ENCODE measurements around the gene EML5. TPM values are rescaled to one million over a fixed set of nuclear protein-coding genes. Genes with fewer than 3 reads are reported as not detected.

The EML5 gene
- total and polyA plus RNA-seq, 2 experiments from 2014 or later, result 1.4 TPM; not detected in 1

DNA sequence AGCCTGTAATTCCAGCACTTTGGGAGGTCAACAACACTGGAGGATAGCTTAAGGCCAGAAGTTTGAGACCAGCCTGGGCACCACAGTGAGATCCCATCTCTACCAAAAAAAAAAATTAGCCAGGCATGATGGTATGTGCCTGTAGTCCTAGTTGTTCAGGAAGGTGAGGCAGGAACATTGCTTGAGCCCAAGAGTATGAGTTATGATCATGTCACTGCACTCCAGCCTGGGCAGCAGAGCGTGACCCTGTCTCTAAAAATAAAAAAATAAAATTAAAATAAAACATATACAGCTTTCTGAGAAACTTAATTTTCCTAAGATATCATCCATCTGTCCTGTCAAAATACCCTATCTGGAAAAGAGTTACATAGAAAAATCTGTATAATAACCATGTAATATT, 38.9 kb downstream of the EML5 start:
- 100% methylated on average over 1 of the region's 1 CpG for WGBS (ENCODE audit: low lambda C conversion rate, missing lambda C conversion rate)
- Histone ChIP-seq H3K27ac (no peak overlapping the region), H3K9me3 (ENCODE audit: low read depth) (no peaks in the 10 kb centered on the region), H4K20me1 (ENCODE audit: insufficient read depth, poor library complexity, severe bottlenecking) (no peaks in the 10 kb centered on the region), H3K4me3 (no peak overlapping the region), H3K9me2 (replicated peaks; ENCODE audit: insufficient read depth) (no peaks in the 10 kb centered on the region), H3K4me1 (ENCODE audit: insufficient read depth) (no peaks in the 10 kb centered on the region), H3K4me2 (no peak overlapping the region), H2AFZ (no peak overlapping the region), H3K27me3 (no peaks in the 10 kb centered on the region), H3K36me3 (replicated peaks; ENCODE audit: insufficient read depth, low read depth) (no peaks in the 10 kb centered on the region), H3K79me2 (no peaks in the 10 kb centered on the region)
- TF ChIP-seq, protein P1, sequence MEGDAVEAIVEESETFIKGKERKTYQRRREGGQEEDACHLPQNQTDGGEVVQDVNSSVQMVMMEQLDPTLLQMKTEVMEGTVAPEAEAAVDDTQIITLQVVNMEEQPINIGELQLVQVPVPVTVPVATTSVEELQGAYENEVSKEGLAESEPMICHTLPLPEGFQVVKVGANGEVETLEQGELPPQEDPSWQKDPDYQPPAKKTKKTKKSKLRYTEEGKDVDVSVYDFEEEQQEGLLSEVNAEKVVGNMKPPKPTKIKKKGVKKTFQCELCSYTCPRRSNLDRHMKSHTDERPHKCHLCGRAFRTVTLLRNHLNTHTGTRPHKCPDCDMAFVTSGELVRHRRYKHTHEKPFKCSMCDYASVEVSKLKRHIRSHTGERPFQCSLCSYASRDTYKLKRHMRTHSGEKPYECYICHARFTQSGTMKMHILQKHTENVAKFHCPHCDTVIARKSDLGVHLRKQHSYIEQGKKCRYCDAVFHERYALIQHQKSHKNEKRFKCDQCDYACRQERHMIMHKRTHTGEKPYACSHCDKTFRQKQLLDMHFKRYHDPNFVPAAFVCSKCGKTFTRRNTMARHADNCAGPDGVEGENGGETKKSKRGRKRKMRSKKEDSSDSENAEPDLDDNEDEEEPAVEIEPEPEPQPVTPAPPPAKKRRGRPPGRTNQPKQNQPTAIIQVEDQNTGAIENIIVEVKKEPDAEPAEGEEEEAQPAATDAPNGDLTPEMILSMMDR (IDR thresholded peaks at IDR 0.05; ENCODE audit: poor library complexity), result no peak
- no peak for TF ChIP-seq EZH2 (IDR thresholded peaks at IDR 0.05; ENCODE audit: borderline replicate concordance)
- TF ChIP-seq EZH2phosphoT487 (IDR thresholded peaks at IDR 0.05; ENCODE audit: low read depth, severe bottlenecking, unreplicated experiment), result no peak
- DNase-seq (ENCODE audit: low spot score), result no peak

DNA sequence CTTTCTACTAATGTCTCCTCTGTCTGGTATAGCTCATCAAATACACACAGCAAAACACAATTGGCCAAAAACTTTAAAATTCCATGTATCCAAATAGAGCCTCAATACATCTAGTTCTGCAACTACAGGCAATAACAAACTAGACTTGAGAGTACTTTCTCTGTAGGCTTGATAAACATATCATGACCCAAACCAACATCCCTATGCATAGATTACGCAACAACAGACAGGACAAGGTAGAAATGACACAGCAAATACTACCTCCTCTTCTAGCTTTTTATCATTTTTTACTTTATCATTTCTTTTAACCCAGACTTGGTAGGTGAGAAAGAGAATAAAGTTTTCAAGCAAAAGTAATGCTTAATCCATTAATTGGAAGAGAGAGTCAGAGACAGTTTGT, 41.8 kb downstream of the EML5 start:
- TF ChIP-seq, protein P1 (IDR thresholded peaks at IDR 0.05; ENCODE audit: poor library complexity), result no peak
- TF ChIP-seq EZH2phosphoT487 (IDR thresholded peaks at IDR 0.05; ENCODE audit: low read depth, severe bottlenecking, unreplicated experiment), result no peak
- TF ChIP-seq EZH2 (IDR thresholded peaks at IDR 0.05; ENCODE audit: borderline replicate concordance), result no peak
- Histone ChIP-seq H3K27ac (no peak overlapping the region), H3K79me2 (no peaks in the 10 kb centered on the region), H2AFZ (no peak overlapping the region), H3K4me3 (no peak overlapping the region), H3K36me3 (replicated peaks; ENCODE audit: insufficient read depth, low read depth) (no peaks in the 10 kb centered on the region), H3K9me3 (ENCODE audit: low read depth) (no peaks in the 10 kb centered on the region), H4K20me1 (ENCODE audit: insufficient read depth, poor library complexity, severe bottlenecking) (no peaks in the 10 kb centered on the region), H3K4me2 (no peak overlapping the region), H3K9me2 (replicated peaks; ENCODE audit: insufficient read depth) (no peaks in the 10 kb centered on the region), H3K27me3 (no peaks in the 10 kb centered on the region), H3K4me1 (ENCODE audit: insufficient read depth) (no peaks in the 10 kb centered on the region)
- 95% methylated on average over 1 of the region's 1 CpG for WGBS (ENCODE audit: low lambda C conversion rate, missing lambda C conversion rate)
- no peak for DNase-seq (ENCODE audit: low spot score)

DNA sequence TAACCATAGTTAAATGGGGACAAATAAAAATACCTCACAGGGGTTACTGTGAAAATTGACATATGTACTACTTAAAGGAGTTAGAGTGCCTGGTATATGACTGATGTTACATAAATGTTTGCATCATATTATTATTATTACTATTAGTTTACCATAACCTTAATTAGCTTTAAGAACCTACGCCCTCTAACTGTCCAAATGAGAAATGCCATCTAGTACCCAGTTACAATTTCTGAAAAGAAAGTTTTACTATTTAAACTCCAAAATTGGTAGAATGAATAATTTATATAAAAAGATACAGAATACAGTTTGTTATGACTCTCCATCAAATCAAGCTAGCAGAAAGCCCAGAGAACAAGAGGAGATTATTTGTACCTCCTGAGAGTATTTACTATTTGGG, 42.3 kb downstream of the EML5 start:
- TF ChIP-seq EZH2 (IDR thresholded peaks at IDR 0.05; ENCODE audit: borderline replicate concordance) (no peak), EZH2phosphoT487 (IDR thresholded peaks at IDR 0.05; ENCODE audit: low read depth, severe bottlenecking, unreplicated experiment) (no peak)
- TF ChIP-seq, protein P1 (IDR thresholded peaks at IDR 0.05; ENCODE audit: poor library complexity), result no peak
- H3K27ac ChIP-seq, result no peak overlapping the region

DNA sequence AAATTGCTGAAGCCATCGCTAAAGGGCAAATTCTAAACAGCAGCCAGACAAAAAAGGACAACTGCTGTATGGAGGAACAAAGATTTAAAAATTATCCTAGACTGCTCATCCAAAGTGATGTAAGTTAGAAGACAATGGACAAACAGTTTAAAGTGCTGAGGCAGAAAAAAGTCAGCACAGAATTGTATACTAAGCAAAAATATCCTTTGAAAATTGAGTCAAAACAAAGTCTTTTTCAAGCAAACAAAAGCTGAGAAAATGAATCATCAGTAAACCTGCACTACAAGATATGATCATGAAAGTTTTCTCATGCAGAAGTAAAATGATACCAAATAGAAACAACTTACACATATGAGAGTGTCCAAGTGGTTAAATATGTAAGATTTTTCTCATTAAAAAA, 43.6 kb downstream of the EML5 start:
- Histone ChIP-seq H3K79me2 (no peaks in the 10 kb centered on the region), H3K9me3 (ENCODE audit: low read depth) (no peaks in the 10 kb centered on the region), H3K27ac (no peak overlapping the region), H3K4me2 (no peak overlapping the region), H2AFZ (no peak overlapping the region), H3K4me3 (no peak overlapping the region), H3K27me3 (no peaks in the 10 kb centered on the region), H3K36me3 (replicated peaks; ENCODE audit: insufficient read depth, low read depth) (no peaks in the 10 kb centered on the region), H4K20me1 (ENCODE audit: insufficient read depth, poor library complexity, severe bottlenecking) (no peaks in the 10 kb centered on the region), H3K4me1 (ENCODE audit: insufficient read depth) (no peaks in the 10 kb centered on the region), H3K9me2 (replicated peaks; ENCODE audit: insufficient read depth) (no peaks in the 10 kb centered on the region)
- DNase-seq (ENCODE audit: low spot score), result no peak
- WGBS (ENCODE audit: low lambda C conversion rate, missing lambda C conversion rate), result 62% methylated on average over 1 of the region's 1 CpG
- TF ChIP-seq EZH2phosphoT487 (IDR thresholded peaks at IDR 0.05; ENCODE audit: low read depth, severe bottlenecking, unreplicated experiment) (no peak), EZH2 (IDR thresholded peaks at IDR 0.05; ENCODE audit: borderline replicate concordance) (no peak)
- TF ChIP-seq, protein P1 (IDR thresholded peaks at IDR 0.05; ENCODE audit: poor library complexity), result no peak

More for the DNA sequence above, 42.3 kb downstream of the EML5 start:
- no peaks in the 10 kb centered on the region for H3K9me2 ChIP-seq (replicated peaks; ENCODE audit: insufficient read depth)
- H3K4me2 ChIP-seq, result no peak overlapping the region
- H3K79me2 ChIP-seq, result no peaks in the 10 kb centered on the region
- no peaks in the 10 kb centered on the region for H4K20me1 ChIP-seq (ENCODE audit: insufficient read depth, poor library complexity, severe bottlenecking)
- no peaks in the 10 kb centered on the region for H3K27me3 ChIP-seq
- DNase-seq (ENCODE audit: low spot score), result no peak
- WGBS (ENCODE audit: low lambda C conversion rate, missing lambda C conversion rate), result 90% methylated on average over 1 of the region's 1 CpG
- no peaks in the 10 kb centered on the region for H3K4me1 ChIP-seq (ENCODE audit: insufficient read depth)
- H3K4me3 ChIP-seq, result no peak overlapping the region
- no peak overlapping the region for H2AFZ ChIP-seq
- no peaks in the 10 kb centered on the region for H3K9me3 ChIP-seq (ENCODE audit: low read depth)
- H3K36me3 ChIP-seq (replicated peaks; ENCODE audit: insufficient read depth, low read depth), result no peaks in the 10 kb centered on the region
